Fibroblast of the aortic adventitia (primary cell): ENCODE measurements around the gene GALNT16. TPM values are rescaled to one million over a fixed set of nuclear protein-coding genes. Genes with fewer than 3 reads are reported as not detected.

Experiments used
- DNase-seq: peaks from one replicate; pipeline ENCODE4 v3.0.0-alpha.2; 2010; ENCODE audit warnings: low read depth
- H3K4me3 ChIP-seq: 2 replicates; pipeline ENCODE4 v1.5.1; 2011; ENCODE audit warnings: low read depth, mild to moderate bottlenecking, control low read depth, low read length, moderate library complexity
- total RNA-seq: library from RNA; depleted of rRNA; stranded (reverse); fragments of >200 nt; gene quantifications from 2 replicates; pipeline ENCODE4 v1.2.3, GENCODE V29; 2012; ENCODE audit warnings: low replicate concordance
- TF ChIP-seq, protein P1 (sequence below): IDR thresholded peaks from 2 replicates; pipeline ENCODE4 v1.5.1; 2011; ENCODE audit warnings: mild to moderate bottlenecking, low read length, control low read depth, inconsistent platforms; ENCODE audit not compliant: insufficient read depth

The GALNT16 gene
- total RNA-seq, 1 donor: 4.6 TPM

DNA sequence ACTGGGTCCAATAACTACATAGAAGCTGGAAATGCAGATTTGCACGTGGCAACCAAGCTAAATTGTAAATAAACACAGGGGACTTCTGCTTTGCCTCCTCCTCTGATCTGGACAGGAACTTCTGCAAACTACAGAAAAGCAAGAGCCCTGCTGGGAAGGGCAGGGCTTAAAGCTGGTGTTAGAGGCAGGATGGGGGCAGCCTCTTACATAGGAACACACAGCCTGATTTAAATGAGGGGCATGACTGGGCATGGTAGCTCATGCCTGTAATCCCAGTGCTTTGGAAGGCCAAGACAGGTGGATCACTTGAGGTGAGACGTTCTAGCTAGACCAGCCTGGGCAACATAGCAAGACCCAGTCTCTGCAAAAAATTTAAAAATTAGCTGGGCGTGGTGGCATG is 91.4 kb downstream of the GALNT16 start:
- TF ChIP-seq, protein P1, sequence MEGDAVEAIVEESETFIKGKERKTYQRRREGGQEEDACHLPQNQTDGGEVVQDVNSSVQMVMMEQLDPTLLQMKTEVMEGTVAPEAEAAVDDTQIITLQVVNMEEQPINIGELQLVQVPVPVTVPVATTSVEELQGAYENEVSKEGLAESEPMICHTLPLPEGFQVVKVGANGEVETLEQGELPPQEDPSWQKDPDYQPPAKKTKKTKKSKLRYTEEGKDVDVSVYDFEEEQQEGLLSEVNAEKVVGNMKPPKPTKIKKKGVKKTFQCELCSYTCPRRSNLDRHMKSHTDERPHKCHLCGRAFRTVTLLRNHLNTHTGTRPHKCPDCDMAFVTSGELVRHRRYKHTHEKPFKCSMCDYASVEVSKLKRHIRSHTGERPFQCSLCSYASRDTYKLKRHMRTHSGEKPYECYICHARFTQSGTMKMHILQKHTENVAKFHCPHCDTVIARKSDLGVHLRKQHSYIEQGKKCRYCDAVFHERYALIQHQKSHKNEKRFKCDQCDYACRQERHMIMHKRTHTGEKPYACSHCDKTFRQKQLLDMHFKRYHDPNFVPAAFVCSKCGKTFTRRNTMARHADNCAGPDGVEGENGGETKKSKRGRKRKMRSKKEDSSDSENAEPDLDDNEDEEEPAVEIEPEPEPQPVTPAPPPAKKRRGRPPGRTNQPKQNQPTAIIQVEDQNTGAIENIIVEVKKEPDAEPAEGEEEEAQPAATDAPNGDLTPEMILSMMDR: no peak
- DNase-seq: no peak

DNA sequence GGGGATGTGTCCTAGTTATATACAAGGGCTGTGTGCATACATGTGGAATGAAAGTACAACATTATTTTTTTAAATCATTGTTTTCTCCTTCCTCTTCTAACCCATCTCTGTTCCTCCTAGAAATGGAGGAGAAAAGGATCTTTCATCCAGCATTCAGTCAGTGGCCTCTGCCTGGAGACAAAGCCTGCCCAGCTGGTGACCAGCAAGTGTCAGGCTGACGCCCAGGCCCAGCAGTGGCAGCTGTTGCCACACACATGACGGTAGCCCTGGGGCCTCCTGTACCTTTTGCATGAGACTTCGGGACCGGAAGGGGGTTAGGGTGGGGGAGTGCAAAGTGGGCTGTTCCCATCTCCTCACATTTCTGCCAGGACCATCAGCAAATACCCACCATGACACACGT is 92.0 kb downstream of the GALNT16 start:
- TF ChIP-seq, protein P1: no peak
- no peak overlapping the region for H3K4me3 ChIP-seq
- no peak for DNase-seq

More for the DNA sequence above, 91.4 kb downstream of the GALNT16 start:
- H3K4me3 ChIP-seq: no peak overlapping the region

DNA sequence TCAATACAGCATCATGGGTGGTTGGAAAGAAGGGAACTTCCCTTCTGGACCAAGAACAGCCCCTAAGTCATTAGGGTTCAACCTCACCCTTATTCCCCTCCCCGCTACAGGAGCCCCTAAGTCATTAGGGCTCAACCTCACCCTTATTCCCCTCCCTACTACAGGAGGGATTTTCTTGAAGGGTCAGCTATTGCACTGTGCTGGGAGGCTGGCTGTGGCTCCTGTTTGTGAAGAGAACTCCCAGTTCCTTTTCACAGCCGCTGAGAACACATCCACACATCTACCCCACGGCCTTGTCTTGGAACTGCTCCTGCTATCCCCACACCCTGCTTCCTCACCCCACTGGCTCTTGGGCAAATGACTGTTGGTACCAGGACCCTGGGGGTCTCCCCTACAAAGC is 93.2 kb downstream of the GALNT16 start:
- DNase-seq: no peak
- no peak overlapping the region for H3K4me3 ChIP-seq
- TF ChIP-seq, protein P1: no peak

DNA sequence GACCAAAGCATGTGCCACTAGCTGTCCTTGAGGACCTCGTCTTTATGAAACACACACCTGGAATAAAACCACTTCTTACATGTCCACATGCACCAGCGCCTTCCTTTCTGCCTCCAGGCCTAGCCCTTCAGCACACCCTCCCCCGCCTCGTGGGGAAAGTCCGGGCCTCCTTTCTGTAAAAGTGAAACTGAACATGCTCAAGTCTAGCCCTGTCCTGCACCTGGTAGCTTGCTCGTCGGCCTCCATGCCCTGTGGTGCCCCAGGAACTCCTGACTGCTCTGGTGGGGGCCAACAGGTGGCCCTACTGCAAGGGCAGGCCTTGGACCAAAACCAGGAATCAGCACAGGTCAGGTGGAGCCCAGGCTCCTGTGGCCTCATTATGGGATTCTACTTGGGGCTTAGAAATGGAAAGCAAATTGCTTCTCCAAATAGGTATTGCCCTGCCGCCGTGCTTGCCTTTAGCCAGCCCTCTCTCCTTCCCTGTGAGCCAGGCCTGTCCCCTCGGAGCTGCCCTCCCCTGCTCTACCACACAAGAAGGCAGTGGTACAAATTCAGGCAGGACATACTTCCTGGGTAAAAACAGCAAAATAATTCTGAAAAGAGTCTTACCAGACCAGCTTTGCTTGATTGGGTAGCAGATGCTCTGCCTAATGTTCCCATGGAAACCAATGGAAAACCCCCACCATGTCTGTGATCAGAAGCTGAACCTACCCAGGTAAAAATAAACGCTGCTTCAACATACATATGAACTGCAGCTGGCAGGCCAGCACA is 94.6 kb downstream of the GALNT16 start:
- no peak for DNase-seq
- TF ChIP-seq, protein P1: no peak
- H3K4me3 ChIP-seq: no peak overlapping the region

DNA sequence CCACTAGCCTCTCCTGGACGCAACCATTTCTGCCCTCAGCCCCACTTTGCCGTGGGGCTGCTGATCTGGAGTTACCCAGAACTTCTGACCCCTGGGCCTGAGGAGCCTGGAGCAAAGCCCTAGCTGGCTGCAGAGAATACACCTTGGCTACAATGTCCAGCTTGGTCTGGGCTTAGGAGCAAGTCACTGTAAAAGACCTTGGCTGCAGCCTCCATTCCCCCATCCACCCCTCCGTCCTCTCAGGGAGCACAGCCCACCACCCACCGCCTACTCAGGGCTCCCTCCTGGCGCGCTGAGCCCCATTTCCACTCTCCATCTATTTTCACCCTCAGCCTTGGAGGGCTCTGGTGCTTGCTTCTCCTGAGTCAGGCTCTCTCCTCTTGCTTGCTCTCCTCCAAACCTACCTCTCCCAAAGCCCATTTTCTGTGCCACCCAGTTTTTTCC is 95.2 kb downstream of the GALNT16 start:
- TF ChIP-seq, protein P1: no peak
- H3K4me3 ChIP-seq: no peak overlapping the region
- no peak for DNase-seq

DNA sequence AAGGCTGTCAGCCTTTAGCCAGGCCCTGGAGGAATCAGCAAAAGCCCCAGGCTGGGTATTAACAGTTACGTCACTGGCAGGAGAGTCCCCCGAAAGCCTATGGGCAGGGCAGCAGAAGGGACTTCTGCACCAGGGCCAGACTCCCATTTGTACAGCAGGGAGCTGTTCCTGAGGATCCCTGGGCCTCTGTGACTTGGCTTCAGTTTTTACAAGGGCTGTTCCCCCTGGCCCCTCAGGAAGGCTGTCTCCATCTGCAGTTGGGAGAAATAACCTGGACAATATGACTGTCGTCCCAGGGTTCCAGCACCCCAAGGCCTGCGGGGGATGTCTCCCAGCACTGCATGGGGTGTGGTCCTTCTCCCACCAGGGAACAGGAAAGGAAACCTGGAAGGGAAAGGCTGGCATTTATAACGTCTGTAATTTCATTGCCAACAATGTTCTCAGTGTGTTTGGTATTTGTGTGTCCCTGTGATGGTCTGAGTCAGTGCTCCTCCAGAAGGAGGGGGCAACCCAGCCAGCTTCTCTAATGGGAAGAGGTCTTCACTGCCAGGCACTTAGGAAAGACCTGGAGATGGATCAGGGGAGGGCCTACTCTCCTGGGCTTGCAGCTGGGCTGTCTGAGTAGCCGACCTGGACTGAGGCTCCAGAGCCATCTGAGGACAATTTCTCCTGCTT is 95.8 kb downstream of the GALNT16 start:
- no peak overlapping the region for H3K4me3 ChIP-seq
- TF ChIP-seq, protein P1: no peak
- DNase-seq: peak; percentile 91
